Spinal cord (tissue), 10 donors: Measurements from ENCODE around the gene ACD. TPM values are rescaled to one million over a fixed set of nuclear protein-coding genes. Genes with fewer than 3 reads are reported as not detected.

Source experiments
- DNase-seq, 6 donors: peaks; one replicate each; pipeline versions ENCODE4 v3.0.0 to v3.0.0-alpha.2; 2013 to 2015; ENCODE audit warnings: low spot score in 6 of 6, low read depth in 4 of 6
- H3K27ac ChIP-seq: one replicate; pipeline ENCODE4 v1.5.1; 2013; ENCODE audit warnings: low read depth, low read length, control low read depth
- H3K27me3 ChIP-seq: one replicate; pipeline ENCODE4 v1.6.1; 2013; ENCODE audit warnings: low read length; ENCODE audit not compliant: control insufficient read depth, insufficient read depth
- H3K36me3 ChIP-seq: one replicate; pipeline ENCODE4 v1.6.1; 2013; ENCODE audit warnings: low read length; ENCODE audit not compliant: control insufficient read depth, insufficient read depth
- H3K4me1 ChIP-seq: one replicate; pipeline ENCODE4 v1.6.1; 2013; ENCODE audit warnings: low read length; ENCODE audit not compliant: control insufficient read depth, insufficient read depth
- H3K4me3 ChIP-seq: one replicate; pipeline ENCODE4 v1.5.1; 2013; ENCODE audit warnings: low read depth, low read length, control low read depth
- H3K9me3 ChIP-seq: one replicate; pipeline ENCODE4 v1.6.1; 2013; ENCODE audit warnings: low read length; ENCODE audit not compliant: control insufficient read depth, insufficient read depth
- WGBS: methylation state at CpG from one replicate; pipeline ENCODE4 v1.1.5; 2013; ENCODE audit warnings: missing lambda C conversion rate; ENCODE audit not compliant: insufficient coverage; 5-methylcytosine and 5-hydroxymethylcytosine counted together
- polyA plus RNA-seq, 2 donors: library from polyadenylated mRNA; unstranded; fragments of 120-200 nt; gene quantifications; one replicate each; pipeline ENCODE4 v1.2.1, GENCODE V29; 2013; ENCODE audit not compliant: insufficient read length in 2 of 2
- total RNA-seq, 2 donors: library from RNA; depleted of rRNA in 1 of 2; stranded (reverse); fragments of 120-200 nt in 1 of 2; fragments of >200 nt in 1 of 2; gene quantifications; one replicate each; pipeline versions ENCODE4 v1.2.3 to v1.2.4, GENCODE V29; 2013 to 2014
- donor health status: healthy.

ACD gene
- total and polyA plus RNA-seq, 4 donors = 15.8 to 49.3 (median 31.8) TPM

GRCh38 chr16:67663877-67664222 lies 3.8 kb upstream of the ACD start:
- Histone ChIP-seq H3K36me3 (peaks cover 46% of the 10 kb centered on the region), H3K4me3 (no peak overlapping the region), H3K9me3 (no peaks in the 10 kb centered on the region), H3K4me1 (peaks cover 79% of the 10 kb centered on the region), H3K27ac (no peak overlapping the region), H3K27me3 (no peaks in the 10 kb centered on the region)
- DNase-seq = no peak
- 95% methylated on average over 5 of the region's 6 CpGs for WGBS

- no peaks in the 10 kb centered on the region for H3K27me3 ChIP-seq
- no peak for DNase-seq
- H3K9me3 ChIP-seq = no peaks in the 10 kb centered on the region
- H3K4me3 ChIP-seq = no peak overlapping the region
- H3K27ac ChIP-seq = no peak overlapping the region
- H3K4me1 ChIP-seq = peaks cover 79% of the 10 kb centered on the region
- 75% methylated on average over 25 of the region's 25 CpGs for WGBS
- H3K36me3 ChIP-seq = peaks cover 52% of the 10 kb centered on the region
Observed at GRCh38 chr16:67663151-67663876, 3.3 kb upstream of the ACD start.

GRCh38 chr16:67662653-67663010 lies 2.6 kb upstream of the ACD start:
- H3K36me3 ChIP-seq = peaks cover 56% of the 10 kb centered on the region
- H3K27ac ChIP-seq = no peak overlapping the region
- no peaks in the 10 kb centered on the region for H3K9me3 ChIP-seq
- peaks cover 72% of the 10 kb centered on the region for H3K4me1 ChIP-seq
- DNase-seq = no peak
- no peaks in the 10 kb centered on the region for H3K27me3 ChIP-seq
- H3K4me3 ChIP-seq = no peak overlapping the region

- Histone ChIP-seq H3K27ac (no peak overlapping the region), H3K27me3 (no peaks in the 10 kb centered on the region), H3K9me3 (no peaks in the 10 kb centered on the region), H3K4me1 (peaks cover 66% of the 10 kb centered on the region), H3K4me3 (no peak overlapping the region), H3K36me3 (peaks cover 61% of the 10 kb centered on the region)
- no peak for DNase-seq
- WGBS = 88% methylated on average over 34 of the region's 34 CpGs
Observed at GRCh38 chr16:67661886-67662652, 2.0 kb upstream of the ACD start.

GRCh38 chr16:67661101-67661761 lies 1.2 kb upstream of the ACD start:
- Histone ChIP-seq H3K4me1 (peaks cover 62% of the 10 kb centered on the region), H3K36me3 (peaks cover 70% of the 10 kb centered on the region), H3K27me3 (no peaks in the 10 kb centered on the region), H3K27ac (peak overlapping the region; percentile 97), H3K4me3 (peak overlapping the region; percentile 85), H3K9me3 (no peaks in the 10 kb centered on the region)
- 4% methylated on average over 34 of the region's 39 CpGs for WGBS
- peak in 3 of 6 donors; percentile 41 to 78 (median 74) for DNase-seq

GRCh38 chr16:67660564-67661028 lies 536 bp upstream of the ACD start, which contains the start of gene PARD6A:
PARD6A (plus strand) TSS chr16:67660960; CDS start chr16:67661039, 79 bp downstream.
- 0% methylated on average over 48 of the region's 48 CpGs for WGBS
- Histone ChIP-seq H3K27me3 (no peaks in the 10 kb centered on the region), H3K36me3 (peaks cover 72% of the 10 kb centered on the region), H3K4me1 (peaks cover 55% of the 10 kb centered on the region), H3K4me3 (peak within 1 kb of the TSS; percentile 85), H3K9me3 (no peaks in the 10 kb centered on the region), H3K27ac (peak within 1 kb of the TSS; percentile 97)
- peak; percentile 91 to 99 (median 96) for DNase-seq

- H3K36me3 ChIP-seq = peaks cover 75% of the 10 kb centered on the region
- H3K4me1 ChIP-seq = peaks cover 54% of the 10 kb centered on the region
- peak overlapping the region; percentile 85 for H3K4me3 ChIP-seq
- 39% methylated on average over 17 of the region's 21 CpGs for WGBS
- no peaks in the 10 kb centered on the region for H3K9me3 ChIP-seq
- DNase-seq = no peak
- no peak overlapping the region for H3K27ac ChIP-seq
- H3K27me3 ChIP-seq = peaks cover 8% of the 10 kb centered on the region
Observed at GRCh38 chr16:67658849-67659674, 998 bp downstream of the ACD start.

- Histone ChIP-seq H3K27me3 (peaks cover 18% of the 10 kb centered on the region), H3K4me1 (peaks cover 53% of the 10 kb centered on the region), H3K36me3 (peaks cover 64% of the 10 kb centered on the region), H3K27ac (no peak overlapping the region), H3K9me3 (no peaks in the 10 kb centered on the region), H3K4me3 (no peak overlapping the region)
- DNase-seq = no peak
- WGBS = 100% methylated on average over 10 of the region's 18 CpGs
Observed at GRCh38 chr16:67657751-67658518, 2.1 kb downstream of the ACD start.
